IMR-90 (cell line): ENCODE results near the gene PANK3. TPM values are rescaled to one million over a fixed set of nuclear protein-coding genes. Genes with fewer than 3 reads are reported as not detected.

Experiments used
- ATAC-seq: fragments of 200-7000 bp; cut with Tn5 transposase; 2 replicates; pipeline ENCODE4 v1.9.1; 2020; ENCODE audit warnings: low read depth, mild to moderate bottlenecking, moderate library complexity
- BruUV-seq: library from RNA; stranded (reverse); fragments of 400-500 nt; replicated peaks from 2 replicates; lab custom pipeline; 2021; lab: Mats Ljungman, UMichigan
- CTCF ChIA-PET: fragments of 300-600 bp; formaldehyde crosslinking; extraction: SDS; loops from one replicate; lab custom pipeline; 2021; ENCODE audit warnings: antibody characterized with exemption; lab: Yijun Ruan, JAX
- POLR2A ChIA-PET: fragments of 300-600 bp; sonication (Branson Sonifier 250); formaldehyde crosslinking; loops from one replicate; lab custom pipeline; 2022; ENCODE audit warnings: antibody characterized with exemption; ENCODE audit not compliant: unreplicated experiment; lab: Charles Lee
- DNase-seq: peaks from one replicate; pipeline ENCODE4 v3.0.0; 2013
- H2AFZ ChIP-seq: replicated peaks from 2 replicates; pipeline ENCODE3; 2013; ENCODE audit warnings: low read length, mild to moderate bottlenecking; ENCODE audit not compliant: poor library complexity
- H2AK5ac ChIP-seq: 2 replicates; pipeline ENCODE4 v1.6.1; 2013; ENCODE audit warnings: low read depth, low read length, inconsistent platforms
- H2AK9ac ChIP-seq: replicated peaks from 2 replicates; pipeline ENCODE3; 2013; ENCODE audit warnings: mild to moderate bottlenecking, low read depth, low read length, moderate library complexity; ENCODE audit not compliant: poor library complexity
- H2BK120ac ChIP-seq: 2 replicates; pipeline ENCODE4 v1.6.1; 2013; ENCODE audit warnings: low read depth, low read length, inconsistent platforms
- H2BK15ac ChIP-seq: 3 replicates; pipeline ENCODE4 v1.6.1; 2013; ENCODE audit warnings: low read depth, low read length, inconsistent platforms
- H2BK20ac ChIP-seq: 2 replicates; pipeline ENCODE4 v1.6.1; 2013; ENCODE audit warnings: low read depth, mild to moderate bottlenecking, inconsistent platforms, low read length, moderate library complexity
- H2BK5ac ChIP-seq: 2 replicates; pipeline ENCODE4 v1.6.1; 2013; ENCODE audit warnings: mild to moderate bottlenecking, low read depth, low read length, inconsistent platforms; ENCODE audit not compliant: poor library complexity, severe bottlenecking
- H3K14ac ChIP-seq: replicated peaks from 2 replicates; pipeline ENCODE4 v1.6.1; 2013; ENCODE audit warnings: low read depth, low read length, inconsistent platforms
- H3K18ac ChIP-seq: 2 replicates; pipeline ENCODE4 v1.6.1; 2013; ENCODE audit warnings: low read depth, low read length, control low read depth
- H3K23ac ChIP-seq: 2 replicates; pipeline ENCODE4 v1.6.1; 2013; ENCODE audit warnings: low read depth, low read length, inconsistent platforms
- H3K27ac ChIP-seq: 2 replicates; pipeline ENCODE4 v1.5.1; 2013; ENCODE audit warnings: mild to moderate bottlenecking, control low read depth, low read length; ENCODE audit not compliant: insufficient read depth
- H3K27me3 ChIP-seq: 2 replicates; pipeline ENCODE4 v1.6.1; 2013; ENCODE audit warnings: low read length; ENCODE audit not compliant: control insufficient read depth, insufficient read depth
- H3K36me3 ChIP-seq: 2 replicates; pipeline ENCODE4 v1.6.1; 2013; ENCODE audit warnings: low read length, mixed read lengths; ENCODE audit not compliant: control insufficient read depth, insufficient read depth
- H3K4ac ChIP-seq: 2 replicates; pipeline ENCODE4 v1.6.1; 2013; ENCODE audit warnings: low read depth, low read length, inconsistent platforms
- H3K4me1 ChIP-seq: 2 replicates; pipeline ENCODE4 v1.6.1; 2013; ENCODE audit warnings: low read length, mixed read lengths; ENCODE audit not compliant: control insufficient read depth, insufficient read depth
- H3K4me2 ChIP-seq: 2 replicates; pipeline ENCODE4 v1.6.1; 2013; ENCODE audit warnings: low read depth, mild to moderate bottlenecking, control low read depth, low read length, moderate library complexity
- H3K4me3 ChIP-seq: 2 replicates; pipeline ENCODE4 v1.5.1; 2013; ENCODE audit warnings: low read depth, mild to moderate bottlenecking, control low read depth, low read length, moderate library complexity; ENCODE audit not compliant: insufficient read depth
- H3K56ac ChIP-seq: 2 replicates; pipeline ENCODE4 v1.6.1; 2013; ENCODE audit warnings: low read length, inconsistent platforms; ENCODE audit not compliant: insufficient read depth; ENCODE audit errors: extremely low read depth
- H3K79me1 ChIP-seq, 2 experiments: 2 replicates each; pipeline ENCODE4 v1.6.1; 2013; ENCODE audit warnings: low read length in 2 of 2, inconsistent platforms in 1 of 2, low read depth in 1 of 2
- H3K9ac ChIP-seq: 2 replicates; pipeline ENCODE4 v1.6.1; 2013; ENCODE audit warnings: low read depth, low read length, control low read depth
- H3K9me1 ChIP-seq: 2 replicates; pipeline ENCODE4 v1.6.1; 2013; ENCODE audit warnings: low read length, inconsistent platforms; ENCODE audit not compliant: insufficient read depth
- H3K9me3 ChIP-seq: 2 replicates; pipeline ENCODE4 v1.6.1; 2013; ENCODE audit warnings: low read length; ENCODE audit not compliant: control insufficient read depth, insufficient read depth
- H4K20me1 ChIP-seq: 2 replicates; pipeline ENCODE4 v1.6.1; 2013; ENCODE audit warnings: low read length, inconsistent platforms; ENCODE audit not compliant: insufficient read depth
- H4K5ac ChIP-seq: 2 replicates; pipeline ENCODE4 v1.6.1; 2013; ENCODE audit warnings: mild to moderate bottlenecking, low read depth, low read length, control low read depth
- H4K8ac ChIP-seq, 2 experiments: 2 replicates each; pipeline ENCODE4 v1.6.1; 2013; ENCODE audit warnings: low read depth in 2 of 2, low read length in 2 of 2, control low read depth in 1 of 2, inconsistent platforms in 1 of 2
- H4K91ac ChIP-seq: 2 replicates; pipeline ENCODE4 v1.6.1; 2013; ENCODE audit warnings: low read depth, low read length, inconsistent platforms; ENCODE audit not compliant: insufficient read depth
- BHLHE40 ChIP-seq: fragments of 150-350 bp; IDR thresholded peaks from 2 replicates; pipeline ENCODE4 v1.6.1; 2016; ENCODE audit warnings: mild to moderate bottlenecking, low read depth, low read length
- CHD1 ChIP-seq: IDR thresholded peaks from 2 replicates; pipeline ENCODE4 v1.6.1; 2012; ENCODE audit warnings: low read depth, low read length, improper control_type of control experiment
- CTCF ChIP-seq: conservative IDR thresholded peaks from 2 replicates; pipeline ENCODE4 v1.5.1; 2012; ENCODE audit warnings: mild to moderate bottlenecking, low read depth, low read length, improper control_type of control experiment
- ELK1 ChIP-seq: fragments of 150-350 bp; IDR thresholded peaks from 2 replicates; pipeline ENCODE4 v1.6.1; 2016; ENCODE audit warnings: low read depth, mild to moderate bottlenecking, low read length, moderate library complexity, borderline replicate concordance
- FOS ChIP-seq: fragments of 150-350 bp; IDR thresholded peaks from 2 replicates; pipeline ENCODE4 v1.6.1; 2016; ENCODE audit warnings: low read depth, low read length
- MAFK ChIP-seq: IDR thresholded peaks from 2 replicates; pipeline ENCODE4 v1.6.1; 2012; ENCODE audit warnings: low read depth, low read length, improper control_type of control experiment
- NFE2L2 ChIP-seq: fragments of 150-350 bp; IDR thresholded peaks from 2 replicates; pipeline ENCODE4 v1.6.1; 2016; ENCODE audit warnings: low read depth, mild to moderate bottlenecking, low read length
- RAD21 ChIP-seq: IDR thresholded peaks from 2 replicates; pipeline ENCODE4 v1.6.1; 2012; ENCODE audit warnings: low read length, improper control_type of control experiment
- RCOR1 ChIP-seq: IDR thresholded peaks from 2 replicates; pipeline ENCODE4 v1.6.1; 2012; ENCODE audit warnings: mild to moderate bottlenecking, low read length, improper control_type of control experiment; ENCODE audit not compliant: insufficient replicate concordance
- RFX5 ChIP-seq: IDR thresholded peaks from 2 replicates; pipeline ENCODE4 v1.8.0; 2012; ENCODE audit warnings: low read depth, mild to moderate bottlenecking, low read length, moderate library complexity
- SMC3 ChIP-seq: fragments of 150-350 bp; IDR thresholded peaks from 2 replicates; pipeline ENCODE4 v1.6.1; 2016; ENCODE audit warnings: low read depth, mild to moderate bottlenecking, antibody characterized with exemption, low read length, moderate library complexity
- USF2 ChIP-seq: fragments of 150-350 bp; IDR thresholded peaks from 2 replicates; pipeline ENCODE4 v1.6.1; 2017; ENCODE audit warnings: mild to moderate bottlenecking, antibody characterized with exemption, low read length, low read depth
- WGBS, 2 experiments: methylation state at CpG; one replicate each; pipeline versions ENCODE4 v1.1.5 to v1.1.7; 2013; ENCODE audit warnings: missing lambda C conversion rate in 2 of 2; ENCODE audit not compliant: insufficient read length in 1 of 2; ENCODE audit errors: extremely low coverage in 2 of 2; 5-methylcytosine and 5-hydroxymethylcytosine counted together
- dilution Hi-C: fragments of 300-500 bp; cut with HindIII; formaldehyde crosslinking; loops from one replicate; pipeline ENCODE4 v1.14.3; 2018; ENCODE audit warnings: low sequenced_read_pairs; ENCODE audit not compliant: unreplicated experiment
- in situ Hi-C: fragments of 300-500 bp; cut with MboI; formaldehyde crosslinking; loops from 3 replicates; pipeline ENCODE4 v1.14.3; 2019; ENCODE audit warnings: low sequenced_read_pairs, inconsistent platforms, mixed read lengths
- intact Hi-C: fragments of 100-400 bp; cut with micrococcal nuclease; formaldehyde crosslinking; loops from 2 replicates; pipeline ENCODE4 v1.10.0; 2022
- polyA plus RNA-seq, 3 experiments: library from polyadenylated mRNA; depleted of rRNA; stranded (reverse); fragments of >200 nt; gene quantifications; 2 replicates each; pipeline ENCODE4 v1.2.3, GENCODE V29; 2012; ENCODE audit warnings: low replicate concordance in 1 of 3
- total RNA-seq: library from RNA; depleted of rRNA; stranded (reverse); fragments of >200 nt; gene quantifications from 2 replicates; pipeline ENCODE4 v1.2.3, GENCODE V29; 2012

Gene PANK3
- total and polyA plus RNA-seq, 2 of the 4 experiments (the other 2 are of a cell fraction), result 6.9 to 21.0 TPM

- no peak for TF ChIP-seq USF2
- TF ChIP-seq RCOR1, result no peak
Observed at GRCh38 chr5:168568738-168569137, 10.4 kb downstream of the PANK3 start (continued).

GRCh38 chr5:168563959-168564358 lies 15.2 kb downstream of the PANK3 start:
- peaks cover 2% of the 10 kb centered on the region; the same call in 1 of the 2 replicates for H3K9me1 ChIP-seq
- ChIA-PET POLR2A (no interaction called here), CTCF (no interaction called here)
- no peak overlapping the region for H4K8ac ChIP-seq
- no TSS peak for BruUV-seq
- no peak overlapping the region for H3K14ac ChIP-seq
- H2BK5ac ChIP-seq, result no peak overlapping the region
- dilution Hi-C loops (no loop called here), in situ Hi-C loops (no loop called here), intact Hi-C loops (loop anchor here (5.0 kb wide), 1 partner anchor 52 kb away; no protein-coding TSS in a partner anchor)
- no peak overlapping the region for H2AK5ac ChIP-seq
- H2AFZ ChIP-seq, result no peak overlapping the region
- H3K4me3 ChIP-seq, result no peak overlapping the region
- WGBS, 2 experiments, result no CpG with 5 or more reads among the region's 1 CpG
- H3K56ac ChIP-seq, result no peak overlapping the region
- no peak for ATAC-seq
- no peak overlapping the region for H2BK20ac ChIP-seq
- H3K4me2 ChIP-seq, result no peak overlapping the region
- H3K18ac ChIP-seq, result no peak overlapping the region
- H2BK15ac ChIP-seq, result no peak overlapping the region
- H3K4ac ChIP-seq, result no peak overlapping the region
- no peak overlapping the region for H3K23ac ChIP-seq
- no peak overlapping the region for H2AK9ac ChIP-seq
- H3K36me3 ChIP-seq, result peaks cover 13% of the 10 kb centered on the region
- H3K9me3 ChIP-seq, result no peaks in the 10 kb centered on the region
- no peak for TF ChIP-seq RAD21
- TF ChIP-seq SMC3, result no peak
- no peak for TF ChIP-seq BHLHE40
- TF ChIP-seq FOS, result no peak
- TF ChIP-seq MAFK, result no peak
- TF ChIP-seq NFE2L2, result no peak
- TF ChIP-seq CTCF, result no peak
- TF ChIP-seq RFX5, result no peak
- TF ChIP-seq CHD1, result no peak
- no peak for TF ChIP-seq ELK1
- no peak for TF ChIP-seq USF2
- no peak overlapping the region for H2BK120ac ChIP-seq
- no peak overlapping the region for H4K5ac ChIP-seq
- DNase-seq, result no peak
- H3K9ac ChIP-seq, result no peak overlapping the region
- H4K20me1 ChIP-seq, result peaks cover 11% of the 10 kb centered on the region; the same call in 1 of the 2 replicates
- H3K79me1 ChIP-seq, result peaks cover 14 to 26% of the 10 kb centered on the region in 2 experiments
- no peaks in the 10 kb centered on the region for H3K27me3 ChIP-seq
- no peak overlapping the region for H4K91ac ChIP-seq
- no peak overlapping the region for H3K27ac ChIP-seq
- H3K4me1 ChIP-seq, result no peaks in the 10 kb centered on the region
